22Rv1 (cell line): ENCODE results near the gene PCNX1.

Experiments
- CTCF ChIP-seq: fragments of 450-650 bp; IDR thresholded peaks from 2 replicates; pipeline ENCODE4 v1.5.1; 2017; ENCODE audit warnings: mild to moderate bottlenecking
- ZFX ChIP-seq: fragments of 450-650 bp; IDR thresholded peaks from 2 replicates; pipeline ENCODE4 v1.6.1; 2017; ENCODE audit warnings: antibody characterized with exemption, borderline replicate concordance

- TF ChIP-seq CTCF: no peak
- TF ChIP-seq ZFX: no peak
Measured at GRCh38 chr14:70894868-70895267, 12.4 kb upstream of the PCNX1 start.
